Measurements from ENCODE around the gene TPSD1.
"Not testable (repeated sequence)": the region's sequence is repeated elsewhere in the genome, so short reads cannot be mapped to it uniquely, and the experiment has no call there.

Gene TPSD1

DNA sequence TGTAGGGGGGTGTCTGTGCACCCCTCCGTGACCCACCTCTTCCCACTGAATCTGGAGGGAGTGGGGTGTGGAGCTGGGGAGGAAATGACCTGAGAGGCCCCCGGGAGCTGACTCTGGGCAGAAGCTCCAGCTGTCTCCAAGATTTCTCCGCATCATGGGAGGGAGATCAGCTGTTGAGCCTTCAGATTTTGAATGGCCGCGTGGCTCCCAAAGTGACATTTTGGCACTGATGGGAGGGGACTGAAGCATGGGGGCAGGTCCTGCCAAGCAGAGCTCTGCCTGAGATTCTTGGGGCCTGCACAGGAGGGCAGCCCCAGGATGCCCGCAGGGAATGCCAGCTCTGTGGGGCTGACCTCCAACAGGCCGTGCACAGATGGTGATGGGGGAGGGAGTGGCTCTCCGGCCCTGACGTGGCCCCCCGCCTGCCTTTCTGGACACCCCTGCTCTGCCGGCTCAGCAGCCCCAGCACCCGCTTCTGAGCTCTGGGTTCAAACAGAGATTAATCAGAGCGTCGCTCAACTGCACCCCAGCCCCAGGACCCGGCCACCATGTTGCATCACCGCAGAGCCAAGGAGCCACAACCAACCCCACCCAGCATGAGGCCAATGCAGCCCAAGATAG lies 28.2 kb downstream of the TPSD1 start:
- no peak for DNase-seq

GRCh38 chr16:1285669-1286512 lies 30.0 kb downstream of the TPSD1 start:
- no peak for DNase-seq

GRCh38 chr16:1286513-1287094 lies 30.7 kb downstream of the TPSD1 start:
- DNase-seq, result no peak

GRCh38 chr16:1287982-1288670 lies 32.3 kb downstream of the TPSD1 start:
- DNase-seq, result peak; percentile 44

- peak; percentile 91 for DNase-seq
Observed at GRCh38 chr16:1288813-1289476, 33.1 kb downstream of the TPSD1 start.

- no peak for DNase-seq
Observed at GRCh38 chr16:1289477-1289866, 33.6 kb downstream of the TPSD1 start.

DNA sequence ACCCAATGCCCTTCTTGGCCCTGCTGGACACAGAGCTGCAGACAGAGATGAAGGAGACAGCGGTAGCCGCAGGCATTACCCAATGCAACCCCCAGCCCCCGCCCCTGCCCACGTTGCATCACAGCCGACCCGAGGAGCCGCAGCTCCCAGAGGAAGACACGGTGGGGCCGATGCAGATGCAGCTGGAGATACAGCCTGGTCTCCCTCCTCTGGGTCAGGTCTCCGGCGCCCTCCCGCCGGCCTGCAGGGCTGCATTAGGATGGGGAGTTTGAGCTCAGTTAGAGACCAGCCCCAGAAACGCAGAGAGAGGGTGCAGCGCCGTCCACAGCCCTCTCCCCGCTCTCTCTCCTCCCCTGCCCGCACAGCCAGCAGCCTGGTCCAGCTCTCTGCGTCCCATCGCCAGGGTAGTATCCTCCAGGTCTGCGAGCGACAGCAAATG lies 34.2 kb downstream of the TPSD1 start:
- no peak for DNase-seq

- peak; percentile 86 for DNase-seq
Observed at GRCh38 chr16:1290860-1291575, 35.1 kb downstream of the TPSD1 start.

- DNase-seq, result peak; percentile 93
Observed at GRCh38 chr16:1291576-1291974, 35.7 kb downstream of the TPSD1 start.

DNA sequence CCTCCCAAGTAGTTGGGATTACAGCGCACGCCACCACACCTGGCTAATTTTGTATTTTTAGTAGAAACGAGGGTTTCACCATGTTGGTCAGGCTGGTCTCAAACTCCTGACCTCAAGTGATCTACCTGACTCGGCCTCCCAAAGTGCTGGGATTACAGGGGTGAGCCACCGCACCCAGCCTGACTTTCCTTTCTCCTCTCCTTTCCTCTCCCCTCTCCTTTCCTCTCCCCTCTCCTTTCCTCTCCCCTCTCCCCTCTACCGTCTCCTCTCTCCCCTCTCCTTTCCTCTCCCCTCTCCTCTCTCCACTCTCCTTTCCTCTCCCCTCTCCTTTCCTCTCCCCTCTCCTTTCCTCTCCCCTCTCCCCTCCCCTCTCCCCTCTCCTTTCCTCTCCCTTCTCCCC lies 36.3 kb downstream of the TPSD1 start:
- DNase-seq, result not testable (repeated sequence)

GRCh38 chr16:1292808-1293207 lies 36.9 kb downstream of the TPSD1 start:
- DNase-seq, result peak; percentile 42

GRCh38 chr16:1293921-1294656 lies 38.2 kb downstream of the TPSD1 start:
- no peak for DNase-seq

GRCh38 chr16:1295465-1295864 lies 39.6 kb downstream of the TPSD1 start:
- DNase-seq, result no peak

- DNase-seq, result not testable (repeated sequence)
Observed at GRCh38 chr16:1296688-1297017, 40.8 kb downstream of the TPSD1 start.

DNA sequence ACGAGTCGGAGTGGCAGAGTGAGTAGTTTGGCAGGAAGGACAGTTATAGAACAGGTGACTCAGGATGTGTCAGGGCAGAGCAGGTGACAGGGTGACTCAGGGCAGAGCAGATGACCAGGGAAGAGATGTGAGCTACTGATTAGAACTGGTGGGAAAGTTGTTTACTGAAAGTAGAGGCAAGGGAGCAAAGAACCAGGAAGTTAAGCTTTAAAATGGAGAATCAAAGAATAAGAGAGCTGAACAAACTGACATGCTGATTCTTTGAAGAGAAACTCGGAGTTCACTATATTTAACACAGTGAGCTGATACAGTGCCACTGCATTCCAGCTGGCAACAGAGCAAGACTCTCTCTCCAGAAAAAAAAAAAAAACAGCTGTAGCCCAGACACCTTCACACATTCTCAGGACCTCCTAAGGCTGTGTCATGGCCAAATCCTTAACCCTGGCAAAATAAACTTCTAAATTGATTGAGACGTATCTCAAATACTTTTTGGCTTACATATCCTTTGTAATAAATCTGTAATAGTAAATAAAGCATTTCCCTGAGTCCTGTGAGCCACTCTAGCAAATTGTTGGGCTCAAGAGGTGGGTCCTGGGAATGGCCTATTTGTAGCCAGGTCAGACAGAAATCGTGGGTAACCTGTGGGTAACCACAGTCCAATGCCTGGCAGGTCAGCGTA lies 41.3 kb downstream of the TPSD1 start:
- DNase-seq, result peak; percentile 13

DNA sequence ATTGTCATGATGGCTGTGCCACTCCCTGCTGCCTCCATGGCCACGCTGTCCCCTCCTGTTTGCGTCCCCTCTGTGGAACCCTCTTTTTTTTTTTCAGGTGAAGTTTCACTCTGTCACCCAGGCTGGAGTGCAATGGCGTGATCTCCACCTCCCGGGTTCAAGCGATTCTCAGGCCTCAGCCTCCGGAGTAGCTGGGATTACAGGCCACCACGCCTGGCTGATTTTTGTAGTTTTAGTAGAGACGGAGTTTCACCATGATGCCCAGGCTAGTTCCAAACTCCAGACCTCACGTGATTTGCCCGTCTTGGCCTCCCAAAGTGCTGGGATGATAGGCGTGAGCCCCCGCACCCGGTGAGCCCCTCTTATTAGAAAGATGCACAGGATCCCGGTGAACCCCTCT lies 42.5 kb downstream of the TPSD1 start:
- DNase-seq, result no peak

GRCh38 chr16:1299012-1299867 lies 43.4 kb downstream of the TPSD1 start:
- no peak for DNase-seq

- DNase-seq, result no peak
Observed at GRCh38 chr16:1299868-1300203, 44.0 kb downstream of the TPSD1 start.

DNA sequence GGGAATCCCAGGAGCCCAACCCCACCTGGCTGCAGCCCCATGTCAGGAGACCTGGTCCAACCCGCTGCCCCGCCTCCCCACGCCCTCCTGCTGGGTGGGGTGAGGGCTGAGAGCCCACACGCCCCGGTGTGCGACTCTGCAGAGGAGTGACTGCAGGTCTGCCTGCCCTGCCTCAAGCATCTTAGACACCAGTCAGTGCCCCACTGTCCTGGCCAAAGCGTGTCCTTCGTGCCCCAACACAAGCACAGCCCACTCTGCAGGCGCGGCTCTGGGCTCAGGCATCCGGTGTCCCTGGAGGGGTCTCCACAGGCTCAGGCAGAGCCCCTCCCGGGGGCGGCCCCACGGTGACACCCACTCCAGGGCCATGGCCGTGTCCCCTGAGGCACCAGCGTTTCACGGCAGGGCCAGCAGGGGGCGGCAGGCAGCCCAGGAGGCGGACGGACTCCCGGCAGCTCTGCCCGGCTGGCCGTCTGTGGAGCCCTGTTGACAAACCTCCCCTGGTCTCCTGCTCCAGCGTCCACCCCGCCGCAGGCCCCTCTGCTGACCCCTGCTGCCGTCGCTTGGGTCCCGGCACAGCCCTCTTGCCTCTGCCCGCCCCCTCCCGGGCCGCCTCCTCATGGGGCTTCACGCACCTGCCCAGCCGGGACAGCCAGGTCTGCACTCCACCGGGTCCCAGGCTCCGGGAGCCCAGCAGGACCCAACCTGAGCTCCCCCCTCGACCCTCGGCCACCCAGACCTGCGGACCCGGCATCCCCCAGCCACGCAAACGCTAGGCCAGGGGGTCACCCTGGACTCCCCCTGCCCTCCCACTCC lies 45.0 kb downstream of the TPSD1 start:
- peak; percentile 66 for DNase-seq
